Left cardiac atrium (tissue), 4 donors: Measurements from ENCODE around the gene CHRNA1. TPM values are rescaled to one million over a fixed set of nuclear protein-coding genes. Genes with fewer than 3 reads are reported as not detected.

ENCODE experiments used
- ATAC-seq, 2 donors: fragments of 200-7000 bp; cut with Tn5 transposase; one replicate each; pipeline ENCODE4 v1.9.1; 2020; ENCODE audit warnings: mild to moderate bottlenecking in 2 of 2, moderate library complexity in 2 of 2
- DNase-seq: peaks from one replicate; pipeline ENCODE4 v3.0.0-alpha.2; 2020
- intact Hi-C, 2 donors: fragments of 100-400 bp; cut with DNase I; formaldehyde crosslinking; loops; one replicate each; pipeline versions ENCODE4 v1.14.1 to v1.15.1; 2022 to 2023
- long read RNA-seq: library from polyadenylated mRNA; unstranded; transcript quantifications from one replicate; pipeline ENCODE4 v2.0.0, GENCODE V29; 2021
- total RNA-seq, 2 donors: library from RNA; stranded (reverse); fragmentation: NEBNext Ultra II Directional; extraction: Animal tissue kit (Norgen Biotek cat#: 25700); gene quantifications; one replicate each; pipeline ENCODE4 v1.2.1, GENCODE V29; 2021
- donor health status: DM: no; HTN: yes; CAD: no.
- donor health status: DM: no; HTN: yes; CAD: no; lungs with severe emphysema.
- donor health status: DM: yes; HTN: yes; CAD: no.
- donor health status: Dilated cardiomyopathy.

CHRNA1 gene
- total RNA-seq: under 1 TPM in 1 of 2 donors, not detected in 1; 0.16 TPM
- long read RNA-seq: 0 reads

DNA sequence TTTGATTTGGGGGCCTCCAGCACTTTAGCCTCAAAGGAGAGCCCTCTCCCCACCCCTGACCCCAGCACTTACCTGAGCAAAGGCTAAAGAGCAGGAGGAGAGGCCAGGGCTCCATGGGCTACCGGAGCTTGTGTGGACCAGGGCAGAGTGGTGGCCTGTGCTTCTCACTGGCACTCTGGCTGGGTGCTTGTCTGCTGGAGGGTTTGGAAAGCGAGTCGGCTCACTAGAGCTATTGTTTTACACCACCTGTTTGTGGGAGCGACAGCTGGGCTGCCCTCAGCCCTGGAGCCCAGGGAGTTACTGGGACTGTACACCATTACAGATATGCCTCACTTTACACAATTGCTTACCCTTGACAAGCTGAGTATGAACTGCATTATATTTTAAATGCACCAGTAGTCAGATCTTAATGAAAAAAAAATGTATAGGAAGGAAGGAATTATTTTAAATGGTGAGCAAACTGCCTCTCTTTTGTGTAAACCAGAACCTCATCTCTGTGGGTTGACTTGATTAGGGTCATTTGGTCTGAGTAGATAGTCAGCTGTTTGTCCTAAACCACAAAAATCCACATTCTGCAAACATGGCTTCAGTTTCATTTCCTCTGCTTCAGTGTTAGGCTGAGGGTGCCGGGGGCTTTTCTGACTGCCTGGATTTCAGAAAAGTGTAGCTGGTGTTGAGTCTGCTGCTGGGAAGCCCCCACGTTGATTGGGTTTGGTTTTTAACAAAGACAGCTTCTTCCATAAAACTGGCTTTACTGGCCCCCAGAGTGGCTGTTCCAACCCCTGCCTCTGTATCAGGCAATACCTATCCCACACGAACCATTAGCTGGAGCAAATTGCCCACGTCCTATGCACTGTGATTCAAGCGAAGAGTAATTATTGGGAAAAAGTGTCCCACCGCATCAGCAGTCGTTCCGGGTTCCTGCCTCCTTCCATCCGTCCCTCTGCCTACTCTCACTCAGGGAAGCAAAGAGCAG lies at the start of gene CHRNA1:
TSS of gene CHRNA1 (minus strand) at position 193 of the 976 bp plus-strand sequence. CDS start at position 115, 78 bp downstream.
- ATAC-seq (no peak), DNase-seq (no peak)
- intact Hi-C loops: no loop called here

DNA sequence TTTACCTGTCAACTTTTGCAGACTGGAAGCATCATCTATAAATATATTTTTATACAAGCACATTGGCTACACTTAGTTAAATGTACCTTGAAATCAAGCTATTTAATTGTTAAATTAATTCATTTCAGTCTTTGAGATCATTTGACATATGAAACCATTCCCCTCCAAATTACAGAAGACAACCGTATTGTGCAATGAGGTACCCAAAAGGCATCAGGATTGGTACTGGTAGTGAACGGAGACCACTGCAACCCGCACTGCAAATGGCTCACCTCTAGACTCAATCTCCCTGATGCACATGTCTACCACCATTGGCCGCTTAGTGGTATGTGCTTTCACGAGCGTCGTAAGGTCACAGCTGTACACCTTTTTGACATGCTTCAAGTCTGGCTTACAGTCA lies 47.8 kb upstream of the CHRNA1 start:
- DNase-seq (no peak), ATAC-seq (no peak)
- intact Hi-C loops: no loop called here

DNA sequence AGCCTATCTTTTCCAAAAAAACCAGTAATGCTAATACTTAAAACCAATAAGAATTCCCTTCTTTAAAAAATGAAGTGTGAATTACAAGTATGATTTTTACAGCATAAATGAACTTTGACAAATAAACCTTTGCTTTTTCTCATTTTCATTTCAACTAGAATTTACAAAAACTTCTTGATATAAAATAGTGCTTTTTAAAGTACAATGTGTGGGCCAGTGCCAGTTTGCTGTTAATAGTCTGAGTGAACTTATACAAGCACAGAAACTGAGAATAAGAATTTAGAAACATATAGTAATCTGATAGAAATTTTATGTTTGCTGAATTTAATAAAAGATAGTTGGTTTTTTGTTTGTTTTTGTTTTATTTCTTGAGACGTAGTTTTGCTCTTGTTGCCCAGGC lies 43.7 kb upstream of the CHRNA1 start:
- DNase-seq: no peak
- ATAC-seq: no peak
- intact Hi-C loops: no loop called here

DNA sequence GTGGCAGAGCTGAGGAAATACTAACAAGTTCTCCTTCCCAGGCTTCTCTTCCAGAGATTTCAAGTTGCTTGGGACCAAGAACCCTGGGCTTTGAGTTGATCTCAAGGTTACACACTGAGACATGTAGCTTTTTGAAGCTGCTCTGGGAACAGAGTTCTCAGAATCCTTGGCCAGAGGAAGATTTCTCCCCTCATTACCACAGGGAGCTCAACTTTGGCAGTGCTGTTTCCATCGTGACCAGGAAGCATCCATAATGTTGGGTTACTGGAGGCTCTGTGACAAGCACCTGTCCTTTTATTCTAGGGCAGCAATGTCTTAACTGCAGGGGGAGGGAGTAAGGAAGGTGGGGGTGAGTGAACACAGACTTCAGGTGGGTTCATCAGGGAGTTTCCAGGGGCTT lies 41.5 kb upstream of the CHRNA1 start:
- intact Hi-C loops: no loop called here
- ATAC-seq: no peak
- DNase-seq: no peak

DNA sequence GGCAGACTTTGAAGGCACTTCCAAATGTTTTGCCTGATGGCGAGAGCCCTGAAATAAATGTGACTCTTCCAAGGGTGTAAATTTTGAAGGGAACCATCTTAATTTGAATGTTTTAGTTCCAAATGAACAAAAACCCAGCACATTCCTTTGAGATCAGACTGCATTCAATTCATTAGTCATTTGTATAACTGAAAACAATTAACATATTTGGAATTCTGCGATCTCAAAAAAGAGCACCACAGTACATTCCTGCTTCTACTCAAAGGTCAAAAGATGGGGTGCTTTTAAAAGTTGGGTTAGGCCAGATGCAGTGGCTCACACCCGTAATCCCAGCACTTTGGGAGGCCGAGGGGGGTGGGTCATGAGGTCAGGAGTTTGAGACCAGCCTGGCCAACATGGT lies 38.2 kb upstream of the CHRNA1 start:
- DNase-seq: no peak
- ATAC-seq: no peak
- intact Hi-C loops: no loop called here

DNA sequence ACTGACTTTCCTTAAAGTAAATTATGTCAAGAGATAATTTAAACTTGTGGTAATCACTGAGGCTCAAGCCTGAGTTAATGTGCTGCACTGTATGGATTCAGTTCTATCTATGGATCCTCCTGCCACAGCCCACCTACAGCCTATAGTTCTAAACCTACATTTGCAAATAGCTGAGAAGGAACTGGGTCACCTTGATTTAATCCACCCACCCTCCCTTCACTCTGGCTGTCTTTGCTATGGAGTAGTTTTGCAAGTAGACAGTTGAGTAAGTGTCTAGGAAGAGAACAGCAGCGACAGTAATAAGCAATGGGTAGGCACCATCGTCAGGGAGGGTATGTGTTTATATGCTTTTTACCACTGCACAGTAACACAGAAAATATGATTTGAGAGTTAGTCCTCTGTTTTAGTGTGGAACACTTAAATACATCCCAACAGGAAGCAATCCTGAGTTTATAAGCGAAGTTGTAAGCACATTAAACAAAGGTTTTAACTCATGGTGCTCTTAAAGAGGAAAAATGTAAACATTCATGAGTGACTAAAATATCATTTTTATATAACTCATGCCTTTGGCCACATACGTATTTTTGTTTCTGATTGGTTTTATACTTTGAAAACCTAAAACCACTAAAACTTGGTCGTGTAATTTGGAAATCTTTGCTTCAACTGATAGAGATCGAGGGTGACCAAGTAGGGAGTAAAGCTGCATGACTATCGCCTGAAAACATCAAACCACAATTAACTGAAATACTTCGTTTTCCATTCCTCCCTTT lies 36.3 kb upstream of the CHRNA1 start:
- ATAC-seq (no peak), DNase-seq (no peak)
- intact Hi-C loops: no loop called here

DNA sequence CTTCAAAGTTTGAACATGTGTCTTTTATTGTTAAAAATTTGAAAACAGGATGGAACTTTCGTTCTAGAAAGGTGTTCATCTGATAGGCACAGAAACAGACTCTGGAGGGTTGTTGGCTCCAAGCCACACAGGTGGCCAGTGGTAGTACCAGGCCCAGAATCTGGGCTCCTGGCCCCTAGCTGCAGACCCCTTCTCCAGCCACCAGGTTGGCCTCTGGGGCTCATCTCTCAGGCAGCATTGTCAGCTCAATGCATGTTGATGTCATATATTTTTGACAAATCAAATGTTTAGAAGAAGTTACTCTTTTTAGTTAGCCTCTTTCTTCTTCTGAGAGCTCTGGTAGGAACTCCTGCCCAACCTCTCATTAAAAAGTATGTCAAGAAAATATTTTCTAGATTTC lies 34.5 kb upstream of the CHRNA1 start:
- ATAC-seq (no peak), DNase-seq (no peak)
- intact Hi-C loops: no loop called here

DNA sequence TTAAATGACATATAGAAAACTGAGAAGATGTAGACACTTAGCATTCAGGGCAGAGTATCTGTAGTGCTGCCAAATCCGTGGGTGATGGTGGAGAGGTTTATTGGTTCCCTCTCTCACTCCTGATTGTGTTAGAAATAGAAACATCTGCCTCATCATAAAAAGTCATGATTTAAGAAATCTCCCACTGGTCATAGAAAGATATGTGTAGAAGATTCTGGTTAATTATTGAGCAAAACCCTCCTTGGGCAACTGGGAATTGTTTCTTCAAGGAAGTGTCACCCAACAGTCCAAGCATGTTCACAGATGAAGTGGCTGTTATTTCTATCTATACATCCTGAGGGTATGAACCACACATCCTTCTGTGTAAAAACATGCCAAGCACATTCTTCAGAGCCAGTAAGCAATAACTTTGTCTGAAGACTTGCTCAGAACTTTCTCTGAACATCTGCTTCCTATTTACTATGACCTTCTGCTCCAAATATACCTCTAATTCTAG lies 33.6 kb upstream of the CHRNA1 start:
- intact Hi-C loops: no loop called here
- ATAC-seq (no peak), DNase-seq (no peak)

DNA sequence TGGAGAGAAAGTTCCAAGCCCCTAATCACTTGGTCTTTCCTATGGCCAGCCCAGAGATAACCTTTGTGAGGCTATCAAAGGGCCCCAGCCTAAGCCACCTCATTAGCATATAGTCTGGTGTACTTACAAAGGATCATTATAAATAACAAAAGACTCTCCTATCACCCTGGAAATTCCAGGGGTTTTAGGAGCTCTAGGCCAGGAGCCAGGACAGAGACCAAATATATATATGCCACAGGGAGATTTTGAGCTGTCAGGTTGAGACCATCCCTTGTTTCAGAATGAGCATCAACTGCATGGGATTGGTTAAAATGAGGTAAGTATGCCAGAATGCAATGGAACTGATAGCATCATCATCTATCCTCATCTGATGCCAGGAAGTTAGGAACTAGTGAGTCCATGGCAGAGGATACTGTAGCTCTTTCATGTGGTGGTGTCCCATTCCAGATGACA lies 32.1 kb upstream of the CHRNA1 start:
- intact Hi-C loops: no loop called here
- ATAC-seq (no peak), DNase-seq (no peak)

DNA sequence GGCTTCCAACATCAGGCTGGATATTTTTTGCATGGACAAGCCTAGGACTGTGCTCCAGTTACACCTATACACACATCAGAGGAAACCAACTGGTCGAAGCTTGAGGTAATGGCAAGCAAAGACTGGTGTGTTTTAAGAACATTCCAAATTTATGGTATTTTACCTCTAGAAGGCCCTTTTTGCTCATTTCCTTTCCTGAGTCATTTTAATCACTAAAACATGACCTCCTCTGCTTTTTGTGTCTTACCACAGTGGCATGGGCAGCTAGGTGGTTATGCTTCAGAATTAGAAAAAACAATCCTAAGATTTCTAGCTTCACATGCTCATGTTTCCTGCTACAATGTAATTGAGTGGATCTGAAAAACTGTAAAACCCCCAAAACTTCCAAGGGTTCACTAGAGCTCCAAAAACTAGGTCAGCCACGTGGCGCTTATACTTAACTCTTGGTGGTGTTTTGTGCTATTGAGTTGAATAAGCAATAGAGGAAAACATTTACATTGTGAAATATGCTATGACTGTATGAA lies 30.6 kb upstream of the CHRNA1 start:
- ATAC-seq: no peak
- DNase-seq: no peak
- intact Hi-C loops: no loop called here

DNA sequence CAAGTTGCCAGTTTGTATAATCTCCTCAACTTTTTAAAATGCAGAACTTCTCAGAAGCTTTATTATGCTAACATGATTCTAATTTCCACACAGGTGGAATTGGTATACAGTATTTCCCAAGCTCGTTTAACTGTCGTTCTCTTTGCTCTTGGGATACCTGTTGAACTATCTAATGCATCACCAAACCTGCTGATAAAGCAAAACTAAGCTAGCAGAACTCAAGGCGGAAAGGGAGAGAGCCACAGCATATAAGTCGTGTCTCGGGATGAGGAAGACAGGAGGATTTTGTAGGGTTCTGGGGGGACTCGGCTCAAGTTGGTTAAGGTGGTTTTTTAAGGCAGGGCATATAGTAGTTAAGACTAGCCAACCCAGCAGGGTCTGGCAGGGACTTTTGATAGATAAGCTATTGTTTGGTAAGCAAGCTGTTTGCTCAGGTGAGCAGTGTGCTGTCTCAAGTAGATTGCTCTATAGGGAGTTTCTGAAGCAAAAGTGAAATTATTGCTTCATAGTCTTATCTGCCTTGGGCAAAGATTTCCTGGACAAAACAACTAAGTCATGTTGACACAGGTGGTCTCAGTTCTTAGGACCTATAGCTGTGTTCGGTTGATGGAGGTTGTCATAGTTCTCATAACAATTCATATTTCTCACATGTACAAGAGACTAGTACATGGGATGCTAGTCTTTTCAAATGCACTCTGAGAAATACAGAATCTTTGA lies 28.2 kb upstream of the CHRNA1 start:
- DNase-seq (no peak), ATAC-seq (no peak)
- intact Hi-C loops: no loop called here

DNA sequence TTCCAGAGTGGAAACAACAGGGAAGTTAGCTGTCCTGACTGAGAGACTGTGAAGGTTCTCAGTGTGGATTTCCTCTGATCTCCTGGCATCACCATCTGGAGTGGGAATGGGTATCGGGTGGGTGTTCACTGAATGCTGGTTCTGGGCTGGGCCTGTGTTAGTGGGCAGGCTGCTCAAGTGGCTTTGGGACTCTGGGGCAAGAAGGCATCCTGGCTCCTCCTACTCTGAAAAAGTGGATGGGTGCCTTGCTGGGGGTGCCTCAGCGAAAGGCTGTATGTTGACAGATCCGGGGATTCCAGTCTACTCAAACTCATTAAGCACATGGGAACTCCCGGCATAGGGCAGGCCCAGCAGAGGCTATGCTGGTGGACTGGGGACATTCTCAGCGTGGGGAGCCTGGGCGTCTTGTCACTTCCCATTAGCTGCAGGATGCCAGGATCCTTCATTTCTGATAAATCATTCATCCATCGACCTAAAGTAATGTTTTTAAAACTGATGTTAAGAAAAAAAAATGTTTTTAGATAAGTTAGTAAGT lies 27.5 kb upstream of the CHRNA1 start:
- ATAC-seq: no peak
- no peak for DNase-seq
- intact Hi-C loops: no loop called here

DNA sequence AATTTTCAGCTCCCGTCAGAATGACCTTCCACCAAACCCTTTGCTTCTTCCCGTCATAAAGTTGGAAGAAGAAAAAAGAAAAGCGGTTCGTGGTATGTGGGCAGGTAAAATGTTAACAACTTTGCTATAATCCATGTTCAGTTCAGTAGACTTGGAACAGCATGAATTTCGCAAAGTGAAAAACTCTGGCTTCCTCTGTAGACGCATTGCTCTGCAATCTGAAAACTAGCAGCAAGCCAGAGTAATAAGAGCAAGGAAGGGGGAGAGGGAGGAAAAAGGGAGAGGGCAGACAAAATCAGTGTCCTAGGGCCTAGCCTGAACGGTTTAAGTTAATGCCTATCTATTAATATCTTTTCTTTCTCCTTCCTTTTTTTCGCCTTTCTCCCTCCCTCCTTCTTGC lies 26.7 kb upstream of the CHRNA1 start:
- intact Hi-C loops: no loop called here
- DNase-seq (no peak), ATAC-seq (no peak)

DNA sequence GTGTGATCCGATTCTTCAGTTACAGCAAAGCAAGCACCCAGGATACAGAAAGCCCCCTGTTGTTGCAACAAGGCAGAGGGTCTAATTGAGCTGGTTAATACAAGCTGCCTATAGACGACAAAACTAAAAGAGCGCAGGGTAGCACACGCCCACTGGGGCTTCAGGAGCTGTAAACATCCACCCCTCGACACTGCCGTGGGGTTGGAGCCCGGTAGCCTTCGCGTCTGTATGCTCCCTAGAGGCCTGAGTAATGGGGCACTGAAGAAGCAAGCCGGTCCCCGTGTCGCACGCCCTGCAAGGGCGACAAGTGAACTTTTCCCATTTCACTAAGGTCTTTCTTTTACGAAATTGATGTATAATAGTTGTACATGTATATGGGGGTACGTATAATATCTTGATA lies 24.7 kb upstream of the CHRNA1 start:
- intact Hi-C loops: no loop called here
- ATAC-seq: no peak
- DNase-seq: no peak

DNA sequence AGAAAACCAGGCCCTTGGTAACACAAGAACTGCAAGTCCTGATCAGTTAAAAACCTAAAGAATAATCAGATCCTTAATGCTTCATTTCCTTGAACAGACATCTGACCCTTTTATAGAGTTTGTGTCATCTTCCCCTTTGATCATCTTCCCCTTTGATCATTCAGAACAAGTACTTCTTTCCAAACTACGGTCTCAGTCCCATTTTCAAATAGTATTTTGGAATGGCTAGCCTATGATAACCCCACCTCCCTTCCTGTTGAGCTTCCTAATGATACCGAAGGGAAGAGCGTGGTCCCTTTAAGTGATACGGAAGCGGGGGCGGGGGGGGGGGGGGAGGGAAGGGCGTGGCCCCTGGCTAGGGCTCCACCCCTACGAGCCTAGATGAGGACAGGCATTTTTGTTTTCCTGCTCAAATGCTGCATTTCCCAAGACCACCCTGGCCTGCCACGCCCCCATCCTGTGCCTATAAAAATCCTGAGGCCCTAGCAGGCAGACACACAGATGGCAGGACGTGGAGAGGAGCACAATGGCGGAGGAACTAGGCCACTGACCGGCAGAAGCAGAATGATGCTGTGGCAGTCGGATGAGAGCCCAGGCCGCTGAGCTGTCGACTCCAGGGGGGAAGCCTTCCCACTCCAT lies 24.1 kb upstream of the CHRNA1 start:
- DNase-seq: no peak
- no peak for ATAC-seq
- intact Hi-C loops: no loop called here

DNA sequence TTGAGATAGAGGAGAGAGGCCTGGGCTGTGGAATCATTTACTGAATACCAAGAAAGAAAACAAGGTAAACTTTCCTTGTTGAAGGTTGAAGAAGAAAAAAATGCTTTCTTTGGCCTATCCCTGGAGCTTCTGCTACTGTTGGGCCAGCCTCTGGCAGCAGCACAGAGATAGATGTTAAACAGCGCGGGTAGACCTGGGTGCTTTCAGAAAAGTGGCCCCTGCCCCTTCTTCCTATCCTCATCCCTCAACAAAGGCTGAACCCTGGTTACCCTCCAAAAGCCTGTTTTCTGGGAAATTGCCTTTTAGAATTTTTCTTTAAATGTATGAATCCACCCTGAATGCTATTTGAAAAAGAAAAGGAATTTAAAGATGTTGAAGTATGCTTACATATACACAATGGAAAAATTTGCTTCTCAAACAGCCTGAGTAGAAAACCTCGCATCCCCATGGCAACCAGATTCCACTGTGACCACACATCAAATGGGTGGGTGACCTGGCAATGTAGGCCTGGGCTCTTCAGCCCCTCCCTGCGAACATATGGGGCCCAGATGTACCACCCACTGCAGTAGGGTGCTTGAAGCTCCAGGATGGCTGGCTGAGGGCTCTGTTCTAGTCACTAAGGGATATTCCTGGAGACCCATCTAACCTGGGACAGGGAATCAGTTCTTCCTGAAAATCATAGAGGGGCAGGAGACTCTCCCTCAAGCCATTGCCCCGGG lies 23.4 kb upstream of the CHRNA1 start:
- intact Hi-C loops: no loop called here
- DNase-seq (no peak), ATAC-seq (no peak)

DNA sequence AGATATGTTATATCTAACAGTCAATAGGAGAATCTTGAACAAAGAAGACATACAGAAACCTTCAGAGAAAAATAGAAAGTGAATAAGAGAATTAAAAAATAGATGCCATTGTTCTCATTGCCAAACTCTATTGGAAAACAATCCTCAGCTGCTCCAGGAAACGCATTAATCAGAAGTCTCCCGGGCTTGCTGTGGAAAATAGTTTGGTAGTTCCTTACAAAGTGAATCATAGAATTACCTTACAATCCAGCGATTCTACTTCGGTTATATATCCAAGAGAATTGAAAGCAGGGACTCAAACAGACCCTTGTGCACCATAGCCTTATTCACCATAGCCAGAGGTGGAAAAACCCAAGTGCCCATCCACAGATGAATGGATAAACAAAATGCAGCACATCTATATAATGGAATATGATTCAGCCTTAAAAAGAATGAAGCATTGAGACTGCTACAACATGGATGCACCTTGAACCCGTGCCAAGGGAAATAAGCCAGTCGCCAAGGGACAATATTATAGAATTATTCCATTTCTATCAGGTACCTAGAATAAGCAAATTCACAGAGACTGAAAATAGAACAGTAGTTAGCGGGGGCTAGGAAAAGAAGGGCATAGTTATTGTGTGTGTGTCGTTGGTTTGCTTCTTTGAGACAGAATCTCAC lies 21.9 kb upstream of the CHRNA1 start:
- intact Hi-C loops: no loop called here
- DNase-seq (no peak), ATAC-seq (no peak)
